Hepatocyte (in vitro differentiated cells): Measurements from ENCODE around the gene PLEKHM3. TPM values are rescaled to one million over a fixed set of nuclear protein-coding genes. Genes with fewer than 3 reads are reported as not detected.
"Not testable (repeated sequence)": the region's sequence is repeated elsewhere in the genome, so short reads cannot be mapped to it uniquely, and the experiment has no call there.

Source experiments
- DNase-seq: peaks from one replicate; pipeline ENCODE4 v3.0.0-alpha.2; 2016; ENCODE audit warnings: low spot score
- H2AFZ ChIP-seq: fragments of 200-600 bp; sonication (generic); 2 replicates; pipeline ENCODE4 v1.6.0; 2016; ENCODE audit warnings: antibody characterized with exemption, mild to moderate bottlenecking
- H3K27ac ChIP-seq: fragments of 200-600 bp; sonication (generic); 2 replicates; pipeline ENCODE4 v1.5.1; 2016; ENCODE audit warnings: mild to moderate bottlenecking
- H3K27me3 ChIP-seq: fragments of 200-600 bp; sonication (generic); 2 replicates; pipeline ENCODE4 v1.6.1; 2016
- H3K36me3 ChIP-seq: fragments of 200-600 bp; sonication (generic); replicated peaks from 2 replicates; pipeline ENCODE4 v1.5.1; 2016; ENCODE audit warnings: low read depth; ENCODE audit not compliant: insufficient read depth
- H3K4me1 ChIP-seq: fragments of 200-600 bp; sonication (generic); 2 replicates; pipeline ENCODE4 v1.5.1; 2016; ENCODE audit warnings: mild to moderate bottlenecking, moderate library complexity; ENCODE audit not compliant: insufficient read depth
- H3K4me2 ChIP-seq: fragments of 200-600 bp; sonication (generic); 2 replicates; pipeline ENCODE4 v1.6.0; 2016
- H3K4me3 ChIP-seq: fragments of 200-600 bp; sonication (generic); 2 replicates; pipeline ENCODE4 v1.5.1; 2016; ENCODE audit warnings: mild to moderate bottlenecking
- H3K79me2 ChIP-seq: fragments of 200-600 bp; sonication (generic); 2 replicates; pipeline ENCODE4 v1.6.0; 2017; ENCODE audit warnings: mild to moderate bottlenecking
- H3K9me2 ChIP-seq: fragments of 200-600 bp; sonication (generic); replicated peaks from 2 replicates; pipeline ENCODE4 v1.6.0; 2017; ENCODE audit warnings: mild to moderate bottlenecking; ENCODE audit not compliant: insufficient read depth
- H3K9me3 ChIP-seq: fragments of 200-600 bp; sonication (generic); 2 replicates; pipeline ENCODE4 v1.5.1; 2016; ENCODE audit warnings: low read depth, mild to moderate bottlenecking
- H4K20me1 ChIP-seq: fragments of 200-600 bp; sonication (generic); 2 replicates; pipeline ENCODE4 v1.6.0; 2016; ENCODE audit warnings: mild to moderate bottlenecking; ENCODE audit not compliant: insufficient read depth, poor library complexity, severe bottlenecking
- EZH2 ChIP-seq: fragments of 200-600 bp; sonication (generic); IDR thresholded peaks from 2 replicates; pipeline ENCODE4 v1.6.1; 2016; ENCODE audit warnings: antibody characterized with exemption, mild to moderate bottlenecking, borderline replicate concordance
- EZH2phosphoT487 ChIP-seq: fragments of 200-600 bp; sonication (generic); IDR thresholded peaks from one replicate; pipeline ENCODE4 v1.6.1; 2018; ENCODE audit warnings: antibody characterized with exemption, mild to moderate bottlenecking, low read depth, moderate library complexity; ENCODE audit not compliant: unreplicated experiment, severe bottlenecking
- WGBS: methylation state at CpG from one replicate; pipeline ENCODE4 v1.1.6; 2016; ENCODE audit warnings: low lambda C conversion rate; ENCODE audit errors: missing lambda C conversion rate; 5-methylcytosine and 5-hydroxymethylcytosine counted together
- polyA plus RNA-seq: library from polyadenylated mRNA; unstranded; fragments of >200 nt; fragmentation: Nextera tagmentation; extraction: Ambion mirVana; gene quantifications from 2 replicates; pipeline ENCODE4 v1.2.1, GENCODE V29; 2016
- total RNA-seq: library from RNA; depleted of rRNA; stranded (reverse); fragments of >200 nt; gene quantifications from 2 replicates; pipeline ENCODE4 v1.2.3, GENCODE V29; 2014
- TF ChIP-seq, protein P1 (sequence below): fragments of 200-600 bp; sonication (generic); IDR thresholded peaks from 2 replicates; pipeline ENCODE4 v1.5.1; 2016; ENCODE audit warnings: antibody characterized with exemption, mild to moderate bottlenecking; ENCODE audit not compliant: poor library complexity

Gene PLEKHM3
- total and polyA plus RNA-seq, 2 experiments from 2014 or later, result 4.2 to 11.1 TPM

DNA sequence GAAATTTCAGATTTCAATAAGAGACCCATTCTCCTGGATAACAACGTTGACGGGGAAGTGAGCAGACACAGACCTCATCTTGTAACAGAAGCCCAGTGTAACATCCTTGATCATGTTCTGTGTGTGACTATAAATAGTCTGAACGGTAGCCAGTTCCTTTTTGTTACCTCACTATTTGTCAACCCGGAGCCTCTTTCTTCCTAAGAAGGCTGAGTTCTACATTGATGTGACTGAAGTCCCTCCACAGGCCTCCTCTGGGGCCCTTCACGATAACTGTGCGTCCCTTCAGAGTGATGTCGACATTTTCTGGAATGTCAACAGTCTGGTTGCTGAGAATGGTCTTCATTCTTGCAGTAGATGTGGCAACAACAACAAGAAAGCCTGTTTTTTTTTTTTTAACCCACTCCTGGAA lies 6.3 kb upstream of the PLEKHM3 start:
- H3K4me3 ChIP-seq, result no peak overlapping the region
- H3K9me3 ChIP-seq, result no peaks in the 10 kb centered on the region
- H2AFZ ChIP-seq, result peak overlapping the region; percentile 37
- no peaks in the 10 kb centered on the region for H4K20me1 ChIP-seq
- H3K79me2 ChIP-seq, result no peaks in the 10 kb centered on the region
- peak overlapping the region; percentile 39 for H3K4me2 ChIP-seq
- WGBS, result 37% methylated on average over 7 of the region's 7 CpGs
- peak; percentile 68 for DNase-seq
- no peaks in the 10 kb centered on the region for H3K4me1 ChIP-seq
- peak overlapping the region; percentile 71 for H3K27ac ChIP-seq
- no peaks in the 10 kb centered on the region for H3K36me3 ChIP-seq
- no peaks in the 10 kb centered on the region for H3K27me3 ChIP-seq
- TF ChIP-seq, protein P1, sequence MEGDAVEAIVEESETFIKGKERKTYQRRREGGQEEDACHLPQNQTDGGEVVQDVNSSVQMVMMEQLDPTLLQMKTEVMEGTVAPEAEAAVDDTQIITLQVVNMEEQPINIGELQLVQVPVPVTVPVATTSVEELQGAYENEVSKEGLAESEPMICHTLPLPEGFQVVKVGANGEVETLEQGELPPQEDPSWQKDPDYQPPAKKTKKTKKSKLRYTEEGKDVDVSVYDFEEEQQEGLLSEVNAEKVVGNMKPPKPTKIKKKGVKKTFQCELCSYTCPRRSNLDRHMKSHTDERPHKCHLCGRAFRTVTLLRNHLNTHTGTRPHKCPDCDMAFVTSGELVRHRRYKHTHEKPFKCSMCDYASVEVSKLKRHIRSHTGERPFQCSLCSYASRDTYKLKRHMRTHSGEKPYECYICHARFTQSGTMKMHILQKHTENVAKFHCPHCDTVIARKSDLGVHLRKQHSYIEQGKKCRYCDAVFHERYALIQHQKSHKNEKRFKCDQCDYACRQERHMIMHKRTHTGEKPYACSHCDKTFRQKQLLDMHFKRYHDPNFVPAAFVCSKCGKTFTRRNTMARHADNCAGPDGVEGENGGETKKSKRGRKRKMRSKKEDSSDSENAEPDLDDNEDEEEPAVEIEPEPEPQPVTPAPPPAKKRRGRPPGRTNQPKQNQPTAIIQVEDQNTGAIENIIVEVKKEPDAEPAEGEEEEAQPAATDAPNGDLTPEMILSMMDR, result no peak
- TF ChIP-seq EZH2phosphoT487 (no peak), EZH2 (no peak)
- H3K9me2 ChIP-seq, result no peaks in the 10 kb centered on the region

DNA sequence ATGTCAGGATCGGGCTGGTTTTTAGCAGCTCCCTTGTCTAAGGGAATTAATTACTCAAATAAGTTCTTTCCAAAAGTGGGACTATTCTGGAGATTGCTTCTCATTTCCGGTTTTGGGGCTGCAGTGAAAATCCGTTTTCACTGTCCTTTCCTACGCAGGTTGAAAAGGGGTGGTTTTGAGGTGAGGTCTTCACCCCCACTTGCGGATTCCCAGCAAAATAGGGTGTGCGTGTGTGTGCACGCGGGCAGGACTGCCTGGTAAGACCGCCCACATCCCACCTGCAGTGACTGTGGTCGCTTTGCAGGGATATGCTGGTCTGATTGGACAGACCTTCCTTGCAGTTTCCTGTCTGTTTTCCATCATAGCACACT lies 472 bp upstream of the PLEKHM3 start:
- WGBS, result 85% methylated on average over 10 of the region's 10 CpGs
- H3K4me1 ChIP-seq, result peaks cover 12% of the 10 kb centered on the region
- H3K4me3 ChIP-seq, result no peak overlapping the region
- peak overlapping the region; percentile 87 for H3K27ac ChIP-seq
- no peaks in the 10 kb centered on the region for H4K20me1 ChIP-seq
- H3K36me3 ChIP-seq, result no peaks in the 10 kb centered on the region
- H3K9me2 ChIP-seq, result no peaks in the 10 kb centered on the region
- peak overlapping the region; percentile 84 for H3K4me2 ChIP-seq
- no peak for TF ChIP-seq EZH2
- no peak for TF ChIP-seq EZH2phosphoT487
- TF ChIP-seq, protein P1, result no peak
- H3K27me3 ChIP-seq, result no peaks in the 10 kb centered on the region
- peaks cover 40% of the 10 kb centered on the region for H3K79me2 ChIP-seq
- peak overlapping the region; percentile 96 for H2AFZ ChIP-seq
- DNase-seq, result no peak
- H3K9me3 ChIP-seq, result no peaks in the 10 kb centered on the region

DNA sequence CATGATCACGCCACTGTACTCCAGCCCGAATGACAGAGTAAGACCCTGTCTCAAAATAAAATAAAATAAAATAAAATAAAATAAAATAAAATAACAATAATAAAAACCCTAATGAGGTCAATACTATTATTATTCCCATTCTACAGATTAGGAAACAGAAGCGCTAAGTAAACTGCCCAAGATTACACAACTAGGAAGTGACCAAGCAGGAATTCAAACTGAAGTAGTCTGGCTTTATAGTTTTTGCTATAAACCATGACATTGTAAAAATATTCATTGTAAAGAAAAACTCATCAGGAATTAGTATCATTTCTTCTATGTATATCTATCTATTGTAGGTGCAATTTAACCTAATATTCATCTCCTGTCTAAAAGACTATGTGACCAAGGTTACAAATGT lies 1.2 kb downstream of the PLEKHM3 start:
- H3K36me3 ChIP-seq, result no peaks in the 10 kb centered on the region
- H3K79me2 ChIP-seq, result peaks cover 45% of the 10 kb centered on the region
- no peak for DNase-seq
- H3K4me2 ChIP-seq, result peak overlapping the region; percentile 84
- no peaks in the 10 kb centered on the region for H3K27me3 ChIP-seq
- no peak overlapping the region for H2AFZ ChIP-seq
- TF ChIP-seq, protein P1, result no peak
- TF ChIP-seq EZH2 (no peak), EZH2phosphoT487 (no peak)
- no peaks in the 10 kb centered on the region for H4K20me1 ChIP-seq
- no peaks in the 10 kb centered on the region for H3K9me2 ChIP-seq
- peaks cover 17% of the 10 kb centered on the region for H3K4me1 ChIP-seq
- WGBS, result 92% methylated on average over 3 of the region's 3 CpGs
- no peak overlapping the region for H3K4me3 ChIP-seq
- no peaks in the 10 kb centered on the region for H3K9me3 ChIP-seq
- H3K27ac ChIP-seq, result no peak overlapping the region

DNA sequence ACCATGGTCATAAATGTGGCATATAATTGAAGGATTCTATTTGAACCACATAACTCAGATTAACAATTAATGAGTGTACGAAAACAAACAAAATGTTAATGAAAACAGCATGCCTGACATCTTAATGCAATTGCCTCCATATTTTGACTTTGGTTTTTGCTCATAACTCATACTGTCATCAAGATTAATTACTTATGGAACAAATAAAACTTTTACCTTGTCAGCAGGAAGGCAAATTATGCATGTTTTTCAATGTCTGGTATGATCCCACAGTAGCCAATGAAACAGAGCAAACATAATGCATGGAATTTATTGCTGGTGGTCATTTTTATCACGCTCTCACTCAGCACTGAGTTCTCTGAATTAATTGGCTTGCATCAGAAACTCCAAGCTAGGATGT lies 5.1 kb downstream of the PLEKHM3 start:
- Histone ChIP-seq H3K36me3 (no peaks in the 10 kb centered on the region), H3K4me2 (no peak overlapping the region), H2AFZ (no peak overlapping the region), H3K4me1 (peaks cover 13% of the 10 kb centered on the region), H4K20me1 (no peaks in the 10 kb centered on the region), H3K9me2 (no peaks in the 10 kb centered on the region), H3K27me3 (no peaks in the 10 kb centered on the region), H3K27ac (no peak overlapping the region), H3K4me3 (no peak overlapping the region), H3K79me2 (peaks cover 55% of the 10 kb centered on the region), H3K9me3 (no peaks in the 10 kb centered on the region)
- WGBS, result 84% methylated on average over 2 of the region's 2 CpGs
- DNase-seq, result no peak
- no peak for TF ChIP-seq EZH2phosphoT487
- TF ChIP-seq, protein P1, result no peak
- TF ChIP-seq EZH2, result no peak

DNA sequence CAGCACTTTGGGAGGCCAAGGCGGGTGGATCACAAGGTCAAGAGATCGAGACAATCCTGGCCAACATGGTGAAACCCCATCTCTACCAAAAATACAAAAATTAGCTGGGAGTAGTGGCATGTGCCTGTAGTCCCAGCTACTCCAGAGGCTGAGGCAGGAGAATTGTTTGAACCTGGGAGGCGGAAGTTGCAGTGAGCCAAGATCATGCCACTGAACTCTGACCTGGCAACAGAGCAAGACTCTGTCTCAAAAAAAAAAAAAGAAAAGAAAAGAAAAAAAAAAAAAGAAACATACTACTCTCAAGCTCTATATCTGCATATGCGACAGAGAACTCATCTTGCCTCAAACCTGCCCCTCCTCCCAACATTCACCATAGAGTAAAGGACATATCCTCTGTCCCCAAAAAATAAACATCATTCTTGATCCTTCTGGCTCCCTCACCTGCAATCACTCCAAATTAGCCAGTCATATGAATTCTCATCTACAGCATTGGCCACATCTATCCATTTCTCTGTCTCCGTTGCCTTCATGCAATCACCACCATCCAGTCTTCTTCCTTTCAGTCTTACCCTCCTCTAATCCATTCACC lies 7.1 kb downstream of the PLEKHM3 start:
- H4K20me1 ChIP-seq, H3K4me2 ChIP-seq, H3K9me3 ChIP-seq, H3K36me3 ChIP-seq, H3K27ac ChIP-seq, DNase-seq, H3K27me3 ChIP-seq, H2AFZ ChIP-seq, H3K4me3 ChIP-seq, H3K9me2 ChIP-seq: not testable (repeated sequence)
- Histone ChIP-seq H3K79me2 (peaks cover 37% of the 10 kb centered on the region), H3K4me1 (peaks cover 23% of the 10 kb centered on the region)
- 90% methylated on average over 5 of the region's 5 CpGs for WGBS
